Choroid plexus epithelial cell (primary cell): ENCODE measurements around the gene SPCS3.

Source experiments
- DNase-seq: peaks from one replicate; pipeline ENCODE4 v3.0.0-alpha.2; 2010; ENCODE audit warnings: low read depth
- H3K4me3 ChIP-seq: 2 replicates; pipeline ENCODE4 v1.5.1; 2011; ENCODE audit warnings: low read depth, mild to moderate bottlenecking, control low read depth, low read length, moderate library complexity
- TF ChIP-seq, protein P1 (sequence below): conservative IDR thresholded peaks from 2 replicates; pipeline ENCODE4 v1.5.1; 2011; ENCODE audit warnings: low read depth, mild to moderate bottlenecking, control low read depth, inconsistent platforms, low read length, moderate library complexity

SPCS3 gene

GRCh38 chr4:176367771-176368465 lies 48.2 kb downstream of the SPCS3 start:
- H3K4me3 ChIP-seq, result no peak overlapping the region
- DNase-seq, result no peak
- TF ChIP-seq, protein P1, sequence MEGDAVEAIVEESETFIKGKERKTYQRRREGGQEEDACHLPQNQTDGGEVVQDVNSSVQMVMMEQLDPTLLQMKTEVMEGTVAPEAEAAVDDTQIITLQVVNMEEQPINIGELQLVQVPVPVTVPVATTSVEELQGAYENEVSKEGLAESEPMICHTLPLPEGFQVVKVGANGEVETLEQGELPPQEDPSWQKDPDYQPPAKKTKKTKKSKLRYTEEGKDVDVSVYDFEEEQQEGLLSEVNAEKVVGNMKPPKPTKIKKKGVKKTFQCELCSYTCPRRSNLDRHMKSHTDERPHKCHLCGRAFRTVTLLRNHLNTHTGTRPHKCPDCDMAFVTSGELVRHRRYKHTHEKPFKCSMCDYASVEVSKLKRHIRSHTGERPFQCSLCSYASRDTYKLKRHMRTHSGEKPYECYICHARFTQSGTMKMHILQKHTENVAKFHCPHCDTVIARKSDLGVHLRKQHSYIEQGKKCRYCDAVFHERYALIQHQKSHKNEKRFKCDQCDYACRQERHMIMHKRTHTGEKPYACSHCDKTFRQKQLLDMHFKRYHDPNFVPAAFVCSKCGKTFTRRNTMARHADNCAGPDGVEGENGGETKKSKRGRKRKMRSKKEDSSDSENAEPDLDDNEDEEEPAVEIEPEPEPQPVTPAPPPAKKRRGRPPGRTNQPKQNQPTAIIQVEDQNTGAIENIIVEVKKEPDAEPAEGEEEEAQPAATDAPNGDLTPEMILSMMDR, result no peak

DNA sequence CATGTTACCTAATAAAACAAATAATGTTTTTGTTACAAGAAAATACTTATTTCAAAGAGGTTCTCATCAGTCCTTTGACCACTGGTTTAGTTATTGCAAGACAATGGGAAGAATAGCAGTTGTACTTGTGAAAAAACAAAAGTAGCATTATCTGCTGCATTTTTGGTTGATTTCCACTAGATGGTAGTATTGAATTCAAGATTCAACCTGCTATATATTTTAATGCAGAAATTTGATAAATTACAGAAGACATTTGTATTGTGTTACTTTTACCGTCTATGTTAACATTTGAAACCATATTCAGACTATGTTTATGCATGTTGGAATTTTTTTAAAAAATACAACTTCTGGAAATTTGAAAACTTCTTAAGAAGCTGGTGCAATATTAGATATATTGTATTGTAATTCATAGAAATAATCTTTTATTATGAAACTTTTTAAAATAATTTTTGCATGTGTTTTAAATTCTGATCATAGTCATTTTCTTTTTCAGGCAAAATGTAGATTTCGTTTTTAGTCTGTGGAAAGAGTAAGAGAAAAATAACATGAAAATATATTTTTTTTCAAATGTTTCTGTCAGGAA lies 56.4 kb downstream of the SPCS3 start:
- H3K4me3 ChIP-seq, result no peak overlapping the region
- peak; percentile 57 for DNase-seq

GRCh38 chr4:176377780-176378179 lies 58.0 kb downstream of the SPCS3 start:
- TF ChIP-seq, protein P1, result peak; percentile 51
- peak; percentile 46 for DNase-seq
- H3K4me3 ChIP-seq, result no peak overlapping the region

More for the DNA sequence above, 56.4 kb downstream of the SPCS3 start:
- TF ChIP-seq, protein P1, result peak; percentile 50

DNA sequence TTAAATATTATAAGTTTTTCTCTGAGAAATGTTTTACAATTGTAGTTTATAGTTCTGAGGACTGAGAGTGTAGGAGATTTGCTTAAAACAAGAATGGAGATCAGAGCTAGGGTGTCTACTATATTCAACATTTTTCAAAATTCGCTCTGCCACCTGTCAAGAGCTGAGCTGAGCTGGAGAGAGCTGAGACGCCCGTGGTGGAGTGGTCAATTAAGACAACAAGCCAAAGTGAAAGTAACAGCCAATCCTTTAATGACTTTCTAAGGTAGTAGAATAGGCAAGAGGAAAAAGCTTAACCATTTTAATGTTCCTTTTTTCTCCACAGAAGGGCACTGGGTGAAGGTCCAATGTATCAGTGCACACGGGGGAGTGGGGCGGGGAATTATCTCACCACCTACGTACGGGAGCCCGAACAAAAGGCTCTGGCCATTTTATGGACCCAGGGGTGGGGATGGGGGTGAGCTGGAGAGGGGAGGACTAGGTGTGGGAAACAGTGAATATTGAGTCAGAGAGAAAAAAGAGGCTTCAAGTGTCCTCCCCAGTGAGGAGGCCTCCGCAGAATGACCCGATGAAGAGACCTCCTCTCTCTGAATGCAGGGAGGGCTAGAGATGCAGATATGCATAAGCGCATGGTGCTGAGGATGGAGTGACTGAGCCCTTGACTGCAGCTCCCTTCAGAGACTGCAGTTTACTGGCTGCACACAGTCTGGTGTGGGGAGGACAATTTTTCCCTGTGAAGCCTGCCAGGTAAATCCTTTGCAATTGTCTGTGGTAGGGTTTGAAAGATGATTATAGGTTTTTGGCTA lies 60.8 kb downstream of the SPCS3 start:
- no peak for DNase-seq
- TF ChIP-seq, protein P1, result no peak
- no peak overlapping the region for H3K4me3 ChIP-seq
